GM12892 (cell line): ENCODE data around the gene IL1B.

Experiments
- DNase-seq: peaks from one replicate; pipeline ENCODE4 v3.0.0; 2011; ENCODE audit not compliant: insufficient read length
- FAIRE-seq: peaks from 2 replicates; lab custom pipeline; 2011; peaks lifted over from hg19 to GRCh38; lab: Jason Lieb, UNC
- POLR2A ChIP-seq: IDR thresholded peaks from 2 replicates; pipeline ENCODE4 v1.6.1; 2011; ENCODE audit warnings: low read depth, low read length, control low read depth
- POLR2AphosphoS5 ChIP-seq: IDR thresholded peaks from 2 replicates; pipeline ENCODE4 v1.6.1; 2011; ENCODE audit warnings: low read depth, low read length, control low read depth
- TAF1 ChIP-seq: IDR thresholded peaks from 2 replicates; pipeline ENCODE4 v1.6.1; 2011; ENCODE audit warnings: low read depth, mild to moderate bottlenecking, control low read depth, low read length, borderline replicate concordance

Gene IL1B

DNA sequence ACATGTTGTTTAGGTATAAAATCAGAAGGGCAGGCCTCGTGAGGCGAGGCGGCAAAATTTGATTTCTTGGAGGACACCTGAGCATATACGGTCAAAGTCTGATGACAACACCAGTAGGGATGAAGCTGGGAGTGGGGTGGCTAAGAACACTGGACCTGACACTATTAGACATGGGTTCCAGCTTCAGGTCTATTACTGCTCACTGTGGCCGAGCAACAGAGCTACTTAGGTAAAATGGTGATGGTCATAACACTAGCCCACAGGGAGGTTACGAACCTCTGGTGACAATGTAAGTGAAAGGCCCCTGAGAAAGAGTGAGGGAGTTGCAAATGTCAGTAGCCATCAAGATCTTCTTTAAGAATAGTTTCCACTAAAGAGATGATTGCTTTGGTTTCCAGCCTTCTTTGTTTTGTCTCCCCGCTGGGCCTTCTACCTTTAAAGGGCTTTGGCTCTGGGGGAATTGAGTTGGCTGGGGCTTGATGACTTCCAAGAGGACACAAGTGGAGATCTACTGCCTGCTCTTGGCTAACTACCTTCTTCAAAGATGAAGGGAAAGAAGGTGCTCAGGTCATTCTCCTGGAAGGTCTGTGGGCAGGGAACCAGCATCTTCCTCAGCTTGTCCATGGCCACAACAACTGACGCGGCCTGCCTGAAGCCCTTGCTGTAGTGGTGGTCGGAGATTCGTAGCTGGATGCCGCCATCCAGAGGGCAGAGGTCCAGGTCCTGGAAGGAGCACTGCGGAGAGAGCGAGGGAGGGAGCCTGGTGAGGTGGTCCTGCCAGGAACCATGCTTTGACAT is 3.5 kb downstream of the IL1B start:
- DNase-seq (no peak), FAIRE-seq (no peak)
- no peak for TF ChIP-seq POLR2A
- no peak for TF ChIP-seq TAF1
- TF ChIP-seq POLR2AphosphoS5: no peak

DNA sequence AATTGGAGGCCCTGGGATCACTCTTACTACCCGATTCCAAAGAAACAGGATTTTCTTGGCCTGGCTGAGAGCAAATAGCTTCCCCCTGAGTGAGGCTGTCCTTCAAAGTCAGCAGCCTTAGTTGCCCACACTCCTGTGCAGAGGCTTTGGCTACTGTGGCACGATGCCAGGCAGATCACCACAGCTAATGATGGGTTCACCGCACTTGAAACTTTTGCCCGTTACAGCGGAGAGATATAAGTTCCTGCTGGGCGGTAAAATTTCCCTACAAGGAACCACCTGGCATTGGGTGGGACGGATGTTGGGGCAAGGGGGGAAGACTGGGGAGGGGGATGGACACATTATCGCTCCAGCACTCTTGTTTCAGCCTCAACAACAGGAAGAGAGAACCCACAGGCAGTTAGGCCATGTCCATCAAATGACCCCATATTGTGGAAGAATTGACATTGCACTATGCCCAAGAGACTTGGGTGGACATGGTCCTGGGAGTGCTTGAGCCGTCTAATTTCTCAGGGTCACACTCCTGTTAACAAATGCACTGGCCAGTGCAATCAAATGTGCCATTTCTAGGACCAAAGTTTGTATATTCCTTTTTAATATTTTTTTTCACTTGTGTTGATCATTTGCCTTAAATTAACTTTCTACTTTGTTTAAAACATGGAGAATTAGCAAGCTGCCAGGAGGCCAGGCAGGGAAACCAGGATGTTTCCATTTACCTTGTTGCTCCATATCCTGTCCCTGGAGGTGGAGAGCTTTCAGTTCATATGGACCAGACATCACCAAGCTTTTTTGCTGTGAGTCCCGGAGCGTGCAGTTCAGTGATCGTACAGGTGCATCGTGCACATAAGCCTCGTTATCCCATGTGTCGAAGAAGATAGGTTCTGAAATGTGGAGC is 4.4 kb downstream of the IL1B start:
- no peak for TF ChIP-seq POLR2A
- no peak for TF ChIP-seq TAF1
- TF ChIP-seq POLR2AphosphoS5: no peak
- FAIRE-seq (no peak), DNase-seq (no peak)

DNA sequence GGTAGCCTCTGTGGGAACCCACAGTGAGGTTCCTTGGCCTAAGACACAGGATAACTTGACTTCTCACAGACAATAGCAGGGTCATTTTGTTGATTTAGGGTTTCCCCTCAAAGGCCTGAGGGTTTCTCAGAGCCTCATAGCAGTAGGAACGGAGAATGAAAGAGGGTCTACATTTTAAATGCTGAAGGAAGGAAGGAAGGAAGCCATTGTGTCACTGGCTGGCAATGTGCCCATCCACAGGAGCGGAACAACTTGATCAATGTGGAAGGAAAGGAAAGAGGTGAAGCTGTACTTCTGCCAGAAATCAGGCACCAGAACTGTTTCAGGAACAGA is 5.1 kb downstream of the IL1B start:
- FAIRE-seq: no peak
- no peak for DNase-seq
- TF ChIP-seq TAF1: no peak

DNA sequence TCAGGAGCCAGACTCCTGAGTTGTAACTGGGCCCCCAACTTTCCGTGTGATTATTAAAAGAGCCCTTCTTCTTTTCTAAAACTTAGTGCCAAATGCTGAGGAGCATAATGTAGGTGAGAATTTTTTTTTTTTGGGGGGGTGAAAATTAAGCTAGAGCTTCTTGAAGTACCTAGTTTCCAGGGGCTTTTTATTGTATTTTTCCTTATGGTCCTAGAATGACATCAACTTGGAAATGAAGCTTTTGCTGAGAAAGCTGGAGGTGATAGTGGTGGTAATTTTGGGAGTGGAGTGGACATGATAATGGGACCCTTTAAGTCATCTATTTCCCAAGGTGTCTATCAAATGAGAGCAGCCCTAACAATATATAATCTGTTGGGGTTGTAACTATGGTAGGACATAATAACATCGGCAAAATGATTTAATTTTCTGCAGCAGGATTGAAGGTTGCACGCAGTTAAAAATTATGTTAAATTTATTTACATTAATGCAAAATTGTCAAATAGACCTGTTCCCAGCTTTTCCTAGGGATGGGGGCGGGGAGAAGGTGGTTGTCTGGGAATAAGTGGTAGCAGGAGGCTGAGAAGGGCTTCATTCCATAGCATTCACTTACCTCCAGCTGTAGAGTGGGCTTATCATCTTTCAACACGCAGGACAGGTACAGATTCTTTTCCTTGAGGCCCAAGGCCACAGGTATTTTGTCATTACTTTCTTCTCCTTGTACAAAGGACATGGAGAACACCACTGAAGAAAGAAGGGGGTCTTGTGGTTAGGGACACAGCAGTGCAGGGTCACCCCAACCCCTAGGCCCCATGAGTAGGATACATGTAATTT is 5.7 kb downstream of the IL1B start:
- no peak for DNase-seq
- no peak for FAIRE-seq
- TF ChIP-seq POLR2AphosphoS5: no peak
- TF ChIP-seq TAF1: no peak
- no peak for TF ChIP-seq POLR2A

DNA sequence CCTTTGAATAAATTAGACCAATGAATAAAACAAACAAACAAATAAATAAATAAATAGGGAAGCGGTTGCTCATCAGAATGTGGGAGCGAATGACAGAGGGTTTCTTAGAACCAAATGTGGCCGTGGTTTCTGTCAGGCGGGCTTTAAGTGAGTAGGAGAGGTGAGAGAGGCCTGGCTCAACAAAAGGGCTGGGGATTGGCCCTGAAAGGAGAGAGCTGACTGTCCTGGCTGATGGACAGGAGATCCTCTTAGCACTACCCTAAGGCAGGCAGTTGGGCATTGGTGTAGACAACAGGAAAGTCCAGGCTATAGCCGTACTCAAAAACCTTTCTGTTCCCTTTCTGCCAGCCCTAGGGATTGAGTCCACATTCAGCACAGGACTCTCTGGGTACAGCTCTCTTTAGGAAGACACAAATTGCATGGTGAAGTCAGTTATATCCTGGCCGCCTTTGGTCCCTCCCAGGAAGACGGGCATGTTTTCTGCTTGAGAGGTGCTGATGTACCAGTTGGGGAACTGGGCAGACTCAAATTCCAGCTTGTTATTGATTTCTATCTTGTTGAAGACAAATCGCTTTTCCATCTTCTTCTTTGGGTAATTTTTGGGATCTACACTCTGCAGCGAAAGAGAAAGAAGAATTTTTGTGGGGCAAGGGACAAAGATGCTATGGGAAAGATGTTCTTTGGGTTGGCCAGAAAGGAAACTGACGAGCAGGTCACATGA is 6.5 kb downstream of the IL1B start:
- no peak for DNase-seq
- no peak for FAIRE-seq
- no peak for TF ChIP-seq POLR2A
- TF ChIP-seq POLR2AphosphoS5: no peak
- no peak for TF ChIP-seq TAF1

DNA sequence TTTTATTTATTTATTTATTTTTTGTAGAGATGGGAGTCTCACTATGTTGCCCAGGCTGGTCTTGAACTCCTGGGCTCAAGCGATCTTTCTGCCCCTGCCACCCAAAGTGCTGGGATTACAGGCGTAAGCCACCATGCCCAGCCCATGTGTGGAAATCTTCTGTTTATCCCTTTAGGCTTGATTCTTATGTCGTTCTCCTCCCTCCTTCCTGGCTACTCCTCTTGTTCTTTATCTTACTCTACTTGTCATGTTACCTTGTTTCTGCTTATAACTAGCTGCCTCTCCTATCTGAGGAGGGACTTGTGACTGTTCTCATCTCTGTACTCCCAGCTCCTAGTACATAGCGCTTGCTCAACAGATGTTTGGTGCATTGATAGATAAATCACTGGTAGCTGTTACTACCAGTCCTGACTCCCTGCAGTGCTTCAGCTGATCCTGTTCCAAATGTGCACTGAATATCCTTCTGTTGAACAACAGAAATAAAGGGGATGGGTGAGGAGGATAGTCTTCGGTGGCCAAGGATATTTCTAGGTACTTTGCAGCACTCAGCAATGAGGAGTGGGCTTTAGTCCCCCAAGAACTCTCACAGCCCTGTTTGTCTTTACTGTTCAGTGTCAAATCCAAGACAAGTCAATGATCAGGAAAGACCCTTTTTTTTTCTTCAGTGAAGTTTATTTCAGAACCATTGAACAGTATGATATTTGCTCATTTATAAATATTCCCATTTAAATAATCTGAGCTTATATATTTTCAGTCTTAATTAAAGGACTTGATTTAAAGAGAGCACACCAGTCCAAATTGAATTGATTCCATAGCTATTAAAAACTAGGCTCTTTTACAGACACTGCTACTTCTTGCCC is 7.2 kb downstream of the IL1B start:
- FAIRE-seq: no peak
- TF ChIP-seq POLR2A (no peak), TAF1 (no peak), POLR2AphosphoS5 (no peak)
- no peak for DNase-seq

DNA sequence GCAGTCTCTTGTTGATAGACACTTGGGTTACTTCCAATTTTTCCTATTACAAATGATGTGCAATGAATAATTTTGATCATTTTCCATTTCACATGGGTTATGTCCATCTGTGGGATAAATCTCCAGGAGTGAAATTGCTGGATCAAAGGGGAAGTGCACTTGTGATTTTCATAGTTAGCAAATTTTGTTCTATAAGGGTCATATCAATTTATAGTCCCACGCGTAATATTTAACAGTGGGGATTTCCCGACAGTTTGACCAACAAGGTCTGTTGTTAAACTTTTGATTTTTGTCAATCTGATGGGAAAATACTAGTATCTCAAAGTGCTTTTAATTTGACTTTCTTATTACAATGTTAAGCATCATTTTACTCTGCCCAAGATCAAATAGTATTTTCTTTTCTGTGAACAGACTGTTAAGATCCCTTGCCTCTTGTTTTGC is 8.3 kb downstream of the IL1B start:
- DNase-seq (no peak), FAIRE-seq (no peak)
- TF ChIP-seq POLR2A: no peak

DNA sequence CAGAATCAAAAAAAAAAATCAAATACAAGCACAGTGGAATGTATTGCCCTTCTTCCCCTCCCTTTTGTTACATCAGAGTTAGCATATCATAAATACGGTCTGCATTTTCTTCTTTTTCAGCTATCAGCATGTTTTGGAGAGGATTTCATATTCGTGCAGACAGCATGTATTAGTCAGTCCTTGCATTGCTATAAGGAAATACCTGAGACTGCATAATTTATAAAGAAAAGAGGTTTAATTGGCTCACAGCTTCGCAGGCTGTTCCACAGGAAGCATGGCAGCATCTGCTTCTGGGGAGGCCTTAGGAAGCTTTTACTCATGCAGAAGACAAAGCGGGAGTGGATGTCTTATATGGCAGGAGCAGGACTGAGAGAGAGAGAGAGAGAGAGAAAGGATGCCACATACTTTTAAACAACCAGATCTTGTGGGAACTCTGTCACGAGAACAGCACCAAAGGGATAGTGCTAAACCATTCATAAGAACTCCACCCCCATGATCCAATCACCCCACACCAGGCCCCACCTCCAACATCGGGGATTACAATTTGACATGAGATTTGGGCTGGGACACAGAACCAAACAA is 8.9 kb downstream of the IL1B start:
- FAIRE-seq: no peak
- no peak for TF ChIP-seq TAF1
- no peak for TF ChIP-seq POLR2AphosphoS5
- TF ChIP-seq POLR2A: no peak
- no peak for DNase-seq

DNA sequence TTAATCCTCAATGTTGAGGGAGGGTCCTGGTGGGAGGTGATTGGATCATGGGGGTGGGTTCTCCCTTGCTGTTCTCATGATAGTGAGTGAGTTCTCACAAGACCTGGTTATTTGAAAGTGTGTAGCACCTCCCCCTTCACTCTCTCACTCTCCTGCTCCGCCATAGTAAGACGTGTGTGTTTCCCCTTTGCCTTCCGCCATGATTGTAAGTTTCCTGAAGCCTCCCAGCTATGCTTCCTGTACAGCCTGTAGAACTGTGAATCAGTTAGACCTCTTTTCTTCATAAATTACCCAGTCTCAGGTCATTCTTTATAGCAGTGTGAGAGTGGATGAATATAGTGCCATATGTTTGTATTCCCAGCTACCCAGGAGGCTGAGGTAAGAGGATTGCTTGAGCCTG is 9.6 kb downstream of the IL1B start:
- TF ChIP-seq TAF1: no peak
- no peak for TF ChIP-seq POLR2AphosphoS5
- TF ChIP-seq POLR2A: no peak
- FAIRE-seq: no peak
- no peak for DNase-seq

DNA sequence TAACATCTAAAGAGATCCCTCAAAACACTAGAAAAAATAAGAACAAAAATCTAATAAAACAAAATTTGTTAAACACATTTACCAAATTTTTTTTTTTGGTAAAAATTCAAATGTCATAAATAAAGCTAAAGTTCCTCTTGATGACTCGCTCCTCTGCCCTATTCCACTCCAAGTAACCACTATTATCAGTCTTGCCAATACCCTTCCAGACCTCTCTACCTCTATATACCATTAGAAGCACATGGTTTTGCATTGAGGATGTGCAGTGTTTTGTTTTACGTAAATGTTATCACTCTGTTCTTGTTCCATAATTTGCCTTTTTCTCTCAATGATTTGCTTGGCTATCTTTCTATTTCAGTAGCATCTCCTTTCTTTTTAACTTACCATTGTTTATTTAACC is 10.9 kb downstream of the IL1B start:
- FAIRE-seq: no peak
- TF ChIP-seq POLR2AphosphoS5 (no peak), POLR2A (no peak), TAF1 (no peak)
- no peak for DNase-seq
